H1 (cell line): ENCODE data around the gene KCNT1. TPM values are rescaled to one million over a fixed set of nuclear protein-coding genes. Genes with fewer than 3 reads are reported as not detected.

ENCODE experiments used
- CTCF ChIA-PET: fragments of 300-600 bp; sonication (Branson Sonifier 250); formaldehyde crosslinking; loops from one replicate; lab custom pipeline; 2021; ENCODE audit not compliant: partially characterized antibody; lab: Charles Lee
- POLR2A ChIA-PET: fragments of 300-600 bp; sonication (Branson Sonifier 250); formaldehyde crosslinking; loops from one replicate; lab custom pipeline; 2021; ENCODE audit warnings: inconsistent platforms; ENCODE audit not compliant: partially characterized antibody; lab: Charles Lee
- DNase-seq, 2 experiments: peaks; one replicate each; pipeline versions ENCODE4 v3.0.0 to v3.0.0-alpha.2; 2010 to 2022; ENCODE audit warnings: low spot score in 2 of 2, low read depth in 1 of 2, mixed read lengths in 1 of 2
- FAIRE-seq: peaks from 2 replicates; lab custom pipeline; 2011; peaks lifted over from hg19 to GRCh38; lab: Jason Lieb, UNC
- H2AFZ ChIP-seq: 2 replicates; pipeline ENCODE4 v1.8.1; 2012; ENCODE audit warnings: low read length, inconsistent platforms
- H2AK5ac ChIP-seq: 2 replicates; pipeline ENCODE4 v1.6.1; 2013; ENCODE audit warnings: low read depth, low read length
- H2BK120ac ChIP-seq: replicated peaks from 2 replicates; pipeline ENCODE3; 2013; ENCODE audit warnings: low read depth, low read length, inconsistent platforms
- H2BK12ac ChIP-seq: 2 replicates; pipeline ENCODE4 v1.6.1; 2013; ENCODE audit warnings: low read depth, low read length
- H2BK15ac ChIP-seq: 2 replicates; pipeline ENCODE4 v1.6.1; 2013; ENCODE audit warnings: low read length
- H2BK20ac ChIP-seq: 2 replicates; pipeline ENCODE4 v1.6.1; 2013; ENCODE audit warnings: low read length
- H2BK5ac ChIP-seq: 2 replicates; pipeline ENCODE4 v1.6.1; 2013; ENCODE audit warnings: low read depth, low read length
- H3K14ac ChIP-seq: 2 replicates; pipeline ENCODE4 v1.6.1; 2013; ENCODE audit warnings: inconsistent platforms; ENCODE audit not compliant: insufficient read length
- H3K18ac ChIP-seq: 2 replicates; pipeline ENCODE4 v1.6.1; 2013; ENCODE audit warnings: low read length; ENCODE audit errors: extremely low read depth
- H3K23ac ChIP-seq: 2 replicates; pipeline ENCODE4 v1.6.1; 2013; ENCODE audit warnings: inconsistent platforms; ENCODE audit not compliant: insufficient read length
- H3K23me2 ChIP-seq: 2 replicates; pipeline ENCODE4 v1.6.1; 2013; ENCODE audit warnings: low read depth, low read length
- H3K27ac ChIP-seq: 2 replicates; pipeline ENCODE4 v1.6.1; 2011; ENCODE audit warnings: low read depth, low read length, inconsistent platforms
- H3K27me3 ChIP-seq, 4 experiments: replicated peaks in 1 of 4; 1 replicate in 1 of 4; 2 replicates in 3 of 4; pipeline versions ENCODE4 v1.6.1 to v1.8.1; 2011 to 2013; ENCODE audit warnings: low read length in 3 of 4, mild to moderate bottlenecking in 3 of 4, inconsistent platforms in 2 of 4, mixed read lengths in 2 of 4, moderate library complexity in 1 of 4; ENCODE audit not compliant: control insufficient read depth in 3 of 4, insufficient read depth in 3 of 4; ENCODE audit errors: extremely low read depth in 1 of 4
- H3K36me3 ChIP-seq, 4 experiments: 2 replicates each; pipeline versions ENCODE4 v1.6.1 to v1.8.1; 2011 to 2013; ENCODE audit warnings: mild to moderate bottlenecking in 4 of 4, low read length in 3 of 4, moderate library complexity in 2 of 4, control low read depth in 1 of 4, inconsistent platforms in 1 of 4; ENCODE audit not compliant: insufficient read depth in 4 of 4, control insufficient read depth in 2 of 4
- H3K4ac ChIP-seq: replicated peaks from 2 replicates; pipeline ENCODE3; 2013; ENCODE audit warnings: low read length, low read depth, mixed read lengths, inconsistent platforms; ENCODE audit not compliant: insufficient read length
- H3K4me1 ChIP-seq, 4 experiments: replicated peaks in 1 of 4; 1 replicate in 1 of 4; 2 replicates in 3 of 4; pipeline versions ENCODE4 v1.6.1 to v1.8.1; 2011 to 2013; ENCODE audit warnings: low read length in 3 of 4, inconsistent platforms in 2 of 4, mixed read lengths in 1 of 4; ENCODE audit not compliant: insufficient read depth in 4 of 4, control insufficient read depth in 3 of 4
- H3K4me2 ChIP-seq, 2 experiments: 2 replicates each; pipeline versions ENCODE4 v1.6.1 to v1.8.1; 2011 to 2013; ENCODE audit warnings: low read depth in 2 of 2, low read length in 2 of 2, control low read depth in 1 of 2, inconsistent platforms in 1 of 2, mild to moderate bottlenecking in 1 of 2; ENCODE audit not compliant: insufficient read depth in 1 of 2
- H3K4me3 ChIP-seq, 4 experiments: fragments of 200-600, 300-600 bp in 1 of 4; sonication (generic), shearing (Covaris generic), sonication (Bioruptor Twin) in 1 of 4; 2 replicates each; pipeline versions ENCODE4 v1.5.1 to v1.8.1; 2011 to 2016; ENCODE audit warnings: low read length in 4 of 4, low read depth in 3 of 4, control low read depth in 2 of 4, inconsistent platforms in 2 of 4, mild to moderate bottlenecking in 2 of 4, mixed read lengths in 1 of 4, moderate library complexity in 1 of 4; ENCODE audit not compliant: insufficient read depth in 2 of 4; ENCODE audit errors: extremely low read depth in 1 of 4
- H3K56ac ChIP-seq: replicated peaks from 2 replicates; pipeline ENCODE3; 2013; ENCODE audit warnings: low read depth, mild to moderate bottlenecking, mixed read lengths, low read length, inconsistent platforms; ENCODE audit not compliant: insufficient read length
- H3K79me1 ChIP-seq: 2 replicates; pipeline ENCODE4 v1.6.1; 2013; ENCODE audit warnings: low read depth, low read length, control low read depth
- H3K79me2 ChIP-seq, 2 experiments: 2 replicates each; pipeline versions ENCODE4 v1.6.1 to v1.8.1; 2012 to 2013; ENCODE audit warnings: low read length in 2 of 2, mild to moderate bottlenecking in 2 of 2, inconsistent platforms in 1 of 2; ENCODE audit not compliant: insufficient read depth in 2 of 2, control insufficient read depth in 1 of 2
- H3K9ac ChIP-seq, 4 experiments: replicated peaks in 1 of 4; 1 replicate in 1 of 4; 2 replicates in 3 of 4; pipeline versions ENCODE4 v1.6.1 to v1.8.1; 2011 to 2013; ENCODE audit warnings: low read depth in 3 of 4, low read length in 3 of 4, control low read depth in 2 of 4, mild to moderate bottlenecking in 2 of 4, moderate library complexity in 2 of 4, inconsistent platforms in 1 of 4; ENCODE audit errors: extremely low read depth in 1 of 4
- H3K9me3 ChIP-seq, 2 experiments: 2 replicates each; pipeline versions ENCODE4 v1.6.1 to v1.8.1; 2012 to 2013; ENCODE audit warnings: mild to moderate bottlenecking in 2 of 2, moderate library complexity in 2 of 2, control low read depth in 1 of 2, inconsistent platforms in 1 of 2, low read depth in 1 of 2, low read length in 1 of 2, mixed read lengths in 1 of 2; ENCODE audit not compliant: insufficient read depth in 2 of 2
- H4K20me1 ChIP-seq, 2 experiments: replicated peaks in 1 of 2; 2 replicates each; pipeline versions ENCODE3 to v1.8.1; 2011 to 2013; ENCODE audit warnings: inconsistent platforms in 2 of 2, low read length in 2 of 2, mild to moderate bottlenecking in 1 of 2; ENCODE audit not compliant: insufficient read depth in 2 of 2, control insufficient read depth in 1 of 2
- H4K5ac ChIP-seq: 2 replicates; pipeline ENCODE4 v1.6.1; 2013; ENCODE audit warnings: low read length, low read depth, mixed read lengths, inconsistent platforms; ENCODE audit not compliant: insufficient read length
- H4K8ac ChIP-seq: 2 replicates; pipeline ENCODE4 v1.8.0; 2013; ENCODE audit warnings: mild to moderate bottlenecking, moderate library complexity, low read length, inconsistent platforms; ENCODE audit not compliant: insufficient read depth; ENCODE audit errors: extremely low read depth
- H4K91ac ChIP-seq: replicated peaks from 2 replicates; pipeline ENCODE3; 2013; ENCODE audit warnings: low read length, mixed read lengths, inconsistent platforms; ENCODE audit not compliant: insufficient read length
- CREB1 ChIP-seq: IDR thresholded peaks from 2 replicates; pipeline ENCODE4 v1.6.1; 2012; ENCODE audit warnings: inconsistent platforms
- CTBP2 ChIP-seq: IDR thresholded peaks from 2 replicates; pipeline ENCODE4 v1.7.0; 2011; ENCODE audit warnings: borderline replicate concordance, mild to moderate bottlenecking, moderate library complexity, mixed read lengths, low read length; ENCODE audit not compliant: insufficient read depth, insufficient read length
- GABPA ChIP-seq: IDR thresholded peaks from 2 replicates; pipeline ENCODE4 v1.6.1; 2011; ENCODE audit warnings: mild to moderate bottlenecking, low read length, moderate library complexity, borderline replicate concordance; ENCODE audit not compliant: insufficient read depth
- KDM4A ChIP-seq: IDR thresholded peaks from one replicate; pipeline ENCODE4 v1.7.1; 2012; ENCODE audit warnings: low read depth, mild to moderate bottlenecking, moderate library complexity, low read length, inconsistent platforms; ENCODE audit not compliant: severe bottlenecking
- PHF8 ChIP-seq: fragments of 200-600 bp; sonication (generic); conservative IDR thresholded peaks from 2 replicates; pipeline ENCODE4 v1.7.1; 2012; ENCODE audit warnings: low read depth, mild to moderate bottlenecking, inconsistent platforms, low read length, moderate library complexity
- POLR2AphosphoS5 ChIP-seq: IDR thresholded peaks from 2 replicates; pipeline ENCODE4 v1.6.1; 2011; ENCODE audit warnings: low read depth, low read length
- RAD21 ChIP-seq, 2 experiments: IDR thresholded peaks in 1 of 2; conservative IDR thresholded peaks in 1 of 2; 2 replicates each; pipeline ENCODE4 v1.6.1; 2011; ENCODE audit warnings: low read depth in 2 of 2, low read length in 2 of 2, improper control_type of control experiment in 1 of 2, inconsistent platforms in 1 of 2, mild to moderate bottlenecking in 1 of 2, moderate library complexity in 1 of 2
- RFX5 ChIP-seq: IDR thresholded peaks from 2 replicates; pipeline ENCODE4 v1.6.1; 2011; ENCODE audit warnings: low read depth, low read length, improper control_type of control experiment, borderline replicate concordance
- RNF2 ChIP-seq: fragments of 200-900, 300-1000 bp; sonication (generic); IDR thresholded peaks from 2 replicates; pipeline ENCODE4 v1.7.1; 2016; ENCODE audit warnings: borderline replicate concordance, low read depth, mild to moderate bottlenecking, antibody characterized with exemption, low read length; ENCODE audit not compliant: poor library complexity, severe bottlenecking; ENCODE audit errors: missing control alignments
- RXRA ChIP-seq: IDR thresholded peaks from 2 replicates; pipeline ENCODE4 v1.6.1; 2011; ENCODE audit warnings: low read depth, mild to moderate bottlenecking, low read length, moderate library complexity; ENCODE audit not compliant: insufficient read depth
- SIRT6 ChIP-seq: IDR thresholded peaks from one replicate; pipeline ENCODE4 v1.7.1; 2012; ENCODE audit warnings: low read length, inconsistent platforms
- SUZ12 ChIP-seq: fragments of 200-600 bp; sonication (generic); IDR thresholded peaks from 2 replicates; pipeline ENCODE4 v1.6.1; 2012; ENCODE audit warnings: mild to moderate bottlenecking, inconsistent platforms, low read length, moderate library complexity, mixed read lengths
- TAF1 ChIP-seq: IDR thresholded peaks from 2 replicates; pipeline ENCODE4 v1.6.1; 2011; ENCODE audit warnings: mild to moderate bottlenecking, low read depth, low read length
- TCF12 ChIP-seq: IDR thresholded peaks from 2 replicates; pipeline ENCODE4 v1.6.1; 2011; ENCODE audit warnings: low read depth, mild to moderate bottlenecking, low read length
- WGBS, 2 experiments: shearing (Covaris generic) in 1 of 2; methylation state at CpG; one replicate each; pipeline versions ENCODE4 v1.1.6 to v1.1.7; 2013 to 2015; ENCODE audit warnings: low lambda C conversion rate in 2 of 2, mixed read lengths in 2 of 2, inconsistent platforms in 1 of 2, low coverage in 1 of 2, missing lambda C conversion rate in 1 of 2; ENCODE audit not compliant: insufficient replicate concordance in 2 of 2, insufficient coverage in 1 of 2, insufficient read length in 1 of 2; ENCODE audit errors: extremely low coverage in 1 of 2, missing lambda C conversion rate in 1 of 2; 5-methylcytosine and 5-hydroxymethylcytosine counted together
- polyA plus RNA-seq, 7 experiments: library from polyadenylated mRNA; depleted of rRNA in 3 of 7; stranded (reverse) in 5 of 7; unstranded in 2 of 7; fragments of >200 nt in 5 of 7; fragments of 200-250 nt in 2 of 7; gene quantifications; 1 replicate in 5 of 7; 2 replicates in 1 of 7; 4 replicates in 1 of 7; pipeline versions ENCODE4 v1.2.1 to v1.2.3, GENCODE V29; 2011 to 2013; ENCODE audit warnings: missing spikeins in 2 of 7, mixed read lengths in 2 of 7
- total RNA-seq: library from RNA; stranded (reverse); fragmentation: NEBNext Ultra II Directional; extraction: Animal tissue kit (Norgen Biotek cat#: 25700); gene quantifications from 2 replicates; pipeline ENCODE4 v1.2.1, GENCODE V29; 2021

The KCNT1 gene
- total and polyA plus RNA-seq, 2 of the 8 experiments (the other 6 are each of a cell fraction or from before 2014, with no cell fraction given) = 0.13 to 0.20 TPM

DNA sequence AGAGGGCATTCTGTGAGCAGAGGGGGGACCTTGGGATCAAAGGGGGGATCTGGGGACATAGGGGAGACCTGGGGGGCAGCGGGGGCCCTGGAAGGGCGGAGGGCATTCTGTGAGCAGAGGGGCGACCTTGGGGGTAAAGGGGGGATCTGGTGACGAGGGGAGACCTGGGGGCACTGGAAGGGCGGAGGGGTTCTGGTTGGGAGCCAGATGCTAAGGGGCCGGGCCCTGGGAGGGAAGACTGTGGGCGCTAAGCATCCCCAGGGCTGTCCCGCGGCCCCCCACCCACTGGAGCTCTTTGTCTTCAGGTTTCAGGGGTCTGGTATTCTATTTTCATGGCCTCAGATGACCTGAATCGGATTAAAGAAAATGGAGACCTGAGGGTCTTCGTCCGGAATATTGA, 38.1 kb upstream of the KCNT1 start:
- no peaks in the 10 kb centered on the region for H3K23me2 ChIP-seq
- H3K56ac ChIP-seq = no peak overlapping the region
- no peak overlapping the region for H3K23ac ChIP-seq
- 85% methylated on average over 5 of the region's 12 CpGs; no CpG with 5 or more reads in 1 of the 2 experiments for WGBS, 2 experiments
- no peaks in the 10 kb centered on the region for H3K79me1 ChIP-seq
- no peak overlapping the region for H4K91ac ChIP-seq
- ChIA-PET CTCF (no interaction called here), POLR2A (interaction anchor here (1.3 to 3.6 kb wide), 2 partner anchors 9 to 15 kb away, joined by 3 to 19 read pairs; no protein-coding TSS in a partner anchor)
- no peak overlapping the region for H2AFZ ChIP-seq
- peaks cover 0 to 19% (median 0%) of the 10 kb centered on the region in 4 experiments; a peak in 3 of 8 replicates for H3K36me3 ChIP-seq
- H3K27ac ChIP-seq = no peak overlapping the region
- H3K4me2 ChIP-seq = no peak overlapping the region
- peaks cover 0 to 8% (median 4%) of the 10 kb centered on the region in 4 experiments; a peak in 3 of 7 replicates for H3K4me1 ChIP-seq
- H2AK5ac ChIP-seq = no peak overlapping the region
- peaks cover 19 to 21% of the 10 kb centered on the region in 2 experiments; a peak in 3 of 4 replicates for H3K9me3 ChIP-seq
- H3K4me3 ChIP-seq = no peak overlapping the region
- no peak overlapping the region for H4K5ac ChIP-seq
- no peaks in the 10 kb centered on the region for H4K20me1 ChIP-seq
- H3K4ac ChIP-seq = no peak overlapping the region
- no peak overlapping the region for H4K8ac ChIP-seq
- no peak overlapping the region for H2BK12ac ChIP-seq
- H2BK120ac ChIP-seq = no peak overlapping the region
- H3K27me3 ChIP-seq = no peaks in the 10 kb centered on the region; a peak in 1 of 7 replicates
- no peak overlapping the region for H3K18ac ChIP-seq
- no peaks in the 10 kb centered on the region for H3K79me2 ChIP-seq
- FAIRE-seq (no peak), DNase-seq (no peak)
- H2BK5ac ChIP-seq = no peak overlapping the region
- no peak overlapping the region for H3K9ac ChIP-seq
- no peak overlapping the region for H2BK20ac ChIP-seq
- no peak overlapping the region for H2BK15ac ChIP-seq
- H3K14ac ChIP-seq = no peak overlapping the region
- no peak for TF ChIP-seq SIRT6
- TF ChIP-seq CREB1 = no peak
- TF ChIP-seq SUZ12 = no peak
- TF ChIP-seq TCF12 = no peak
- no peak for TF ChIP-seq CTBP2
- no peak for TF ChIP-seq KDM4A
- no peak for TF ChIP-seq RNF2
- no peak for TF ChIP-seq TAF1
- no peak for TF ChIP-seq POLR2AphosphoS5
- no peak for TF ChIP-seq RXRA
- TF ChIP-seq RFX5 = no peak
- TF ChIP-seq PHF8 = no peak
- TF ChIP-seq GABPA = no peak
- no peak for TF ChIP-seq RAD21 (IDR thresholded peaks at IDR 0.05 in 1 of 2, conservative IDR thresholded peaks at IDR 0.05 in 1 of 2; ENCODE audit: low read depth in 2 of 2, low read length in 2 of 2)
